Measurements from ENCODE around the gene LYRM4.

DNA sequence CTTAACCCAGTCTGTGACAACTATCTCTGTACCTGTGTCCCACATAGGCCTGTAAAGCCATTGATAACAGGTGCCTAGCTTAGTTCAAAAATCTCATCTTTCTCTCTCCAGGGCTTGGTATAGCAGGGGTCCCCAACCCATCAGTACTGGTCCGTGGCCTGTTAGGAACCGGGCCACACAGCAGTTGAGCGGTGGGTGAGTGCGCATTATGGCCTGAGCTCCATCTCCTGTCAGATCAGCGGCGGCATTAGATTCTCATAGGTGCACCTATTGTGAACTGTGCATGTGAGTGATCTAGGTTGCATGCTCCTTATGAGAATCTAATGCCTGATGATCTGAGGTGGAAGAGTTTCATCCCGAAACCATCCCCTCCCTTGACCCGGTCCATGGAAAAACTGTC is 3.4 kb downstream of the LYRM4 start:
- TF ChIP-seq, protein P1, sequence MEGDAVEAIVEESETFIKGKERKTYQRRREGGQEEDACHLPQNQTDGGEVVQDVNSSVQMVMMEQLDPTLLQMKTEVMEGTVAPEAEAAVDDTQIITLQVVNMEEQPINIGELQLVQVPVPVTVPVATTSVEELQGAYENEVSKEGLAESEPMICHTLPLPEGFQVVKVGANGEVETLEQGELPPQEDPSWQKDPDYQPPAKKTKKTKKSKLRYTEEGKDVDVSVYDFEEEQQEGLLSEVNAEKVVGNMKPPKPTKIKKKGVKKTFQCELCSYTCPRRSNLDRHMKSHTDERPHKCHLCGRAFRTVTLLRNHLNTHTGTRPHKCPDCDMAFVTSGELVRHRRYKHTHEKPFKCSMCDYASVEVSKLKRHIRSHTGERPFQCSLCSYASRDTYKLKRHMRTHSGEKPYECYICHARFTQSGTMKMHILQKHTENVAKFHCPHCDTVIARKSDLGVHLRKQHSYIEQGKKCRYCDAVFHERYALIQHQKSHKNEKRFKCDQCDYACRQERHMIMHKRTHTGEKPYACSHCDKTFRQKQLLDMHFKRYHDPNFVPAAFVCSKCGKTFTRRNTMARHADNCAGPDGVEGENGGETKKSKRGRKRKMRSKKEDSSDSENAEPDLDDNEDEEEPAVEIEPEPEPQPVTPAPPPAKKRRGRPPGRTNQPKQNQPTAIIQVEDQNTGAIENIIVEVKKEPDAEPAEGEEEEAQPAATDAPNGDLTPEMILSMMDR (IDR thresholded peaks at IDR 0.05): no peak
- no peak for TF ChIP-seq ZFX (IDR thresholded peaks at IDR 0.05; ENCODE audit: borderline replicate concordance)
